SK-N-SH treated with all-trans-retinoic acid at 6 μM for 48 hours (cell line): ENCODE results near the gene USP5.

ENCODE experiments used
- ATAC-seq: fragments of 200-7000 bp; cut with Tn5 transposase; 3 replicates; pipeline ENCODE4 v1.9.1; 2020; ENCODE audit warnings: mild to moderate bottlenecking, moderate library complexity
- ARNTL ChIP-seq: fragments of 450-650 bp; formaldehyde crosslinking; IDR thresholded peaks from 2 replicates; pipeline ENCODE4 v1.5.0; 2020; ENCODE audit warnings: low read depth, mild to moderate bottlenecking, moderate library complexity, borderline replicate concordance
- BACH2 ChIP-seq: fragments of 250-450 bp; sonication (Bioruptor Pico); IDR thresholded peaks from 2 replicates; pipeline ENCODE4 v1.9.0; 2021; ENCODE audit warnings: mild to moderate bottlenecking, borderline replicate concordance
- CSDC2 ChIP-seq: fragments of 250-450 bp; sonication (Bioruptor Pico); IDR thresholded peaks from 2 replicates; pipeline ENCODE4 v1.5.0; 2020; ENCODE audit warnings: mild to moderate bottlenecking, moderate library complexity
- ESRRG ChIP-seq: fragments of 250-450 bp; sonication (Bioruptor Pico); IDR thresholded peaks from 2 replicates; pipeline ENCODE4 v1.6.1; 2021; ENCODE audit warnings: mild to moderate bottlenecking
- GLIS3 ChIP-seq: fragments of 250-450 bp; sonication (Bioruptor Pico); IDR thresholded peaks from 2 replicates; pipeline ENCODE4 v1.5.0; 2020; ENCODE audit warnings: mild to moderate bottlenecking, moderate library complexity
- ISL1 ChIP-seq: fragments of 250-450 bp; sonication (Bioruptor Pico); IDR thresholded peaks from 2 replicates; pipeline ENCODE4 v2.1.2; 2022; ENCODE audit warnings: mild to moderate bottlenecking, moderate library complexity
- OSR1 ChIP-seq: fragments of 250-450 bp; sonication (Bioruptor Pico); IDR thresholded peaks from 2 replicates; pipeline ENCODE4 v1.8.0; 2022; ENCODE audit warnings: moderate library complexity, mild to moderate bottlenecking, inconsistent platforms
- PPARA ChIP-seq: fragments of 250-450 bp; sonication (Bioruptor Pico); IDR thresholded peaks from 2 replicates; pipeline ENCODE4 v1.5.0; 2020; ENCODE audit warnings: mild to moderate bottlenecking, borderline replicate concordance
- RARB ChIP-seq: fragments of 250-450 bp; sonication (Bioruptor Pico); IDR thresholded peaks from 2 replicates; pipeline ENCODE4 v1.8.0; 2021; ENCODE audit warnings: mild to moderate bottlenecking, moderate library complexity
- SNAI2 ChIP-seq: fragments of 250-450 bp; sonication (Bioruptor Pico); IDR thresholded peaks from 2 replicates; pipeline ENCODE4 v1.5.0; 2020; ENCODE audit warnings: mild to moderate bottlenecking, moderate library complexity
- TCF4 ChIP-seq: fragments of 250-450 bp; sonication (Bioruptor Pico); IDR thresholded peaks from 2 replicates; pipeline ENCODE4 v1.8.0; 2021; ENCODE audit warnings: mild to moderate bottlenecking, moderate library complexity, borderline replicate concordance
- TOX ChIP-seq: fragments of 250-450 bp; sonication (Bioruptor Pico); IDR thresholded peaks from 2 replicates; pipeline ENCODE4 v1.8.0; 2021; ENCODE audit warnings: mild to moderate bottlenecking, moderate library complexity, borderline replicate concordance
- ZC3H10 ChIP-seq: fragments of 250-450 bp; sonication (Bioruptor Pico); IDR thresholded peaks from 2 replicates; pipeline ENCODE4 v1.5.1; 2021; ENCODE audit warnings: mild to moderate bottlenecking, moderate library complexity
- ZFP3 ChIP-seq: fragments of 250-450 bp; sonication (Bioruptor Pico); IDR thresholded peaks from 2 replicates; pipeline ENCODE4 v1.5.0; 2020; ENCODE audit warnings: mild to moderate bottlenecking, moderate library complexity
- ZFP30 ChIP-seq: fragments of 450-650 bp; formaldehyde crosslinking; IDR thresholded peaks from 2 replicates; pipeline ENCODE4 v1.5.0; 2022; ENCODE audit warnings: mild to moderate bottlenecking, moderate library complexity
- ZNF565 ChIP-seq: fragments of 450-650 bp; formaldehyde crosslinking; conservative IDR thresholded peaks from 2 replicates; pipeline ENCODE4 v1.5.0; 2020; ENCODE audit warnings: low read depth, mild to moderate bottlenecking, moderate library complexity
- ZNF70 ChIP-seq: fragments of 450-650 bp; formaldehyde crosslinking; IDR thresholded peaks from 2 replicates; pipeline ENCODE4 v1.5.0; 2020; ENCODE audit warnings: mild to moderate bottlenecking, moderate library complexity
- ZNF8 ChIP-seq: fragments of 450-650 bp; formaldehyde crosslinking; IDR thresholded peaks from 2 replicates; pipeline ENCODE4 v1.5.0; 2020; ENCODE audit warnings: mild to moderate bottlenecking, moderate library complexity
- TF ChIP-seq, protein P1 (sequence below): fragments of 250-450 bp; sonication (Bioruptor Pico); IDR thresholded peaks from 2 replicates; pipeline ENCODE4 v1.5.1; 2021; ENCODE audit warnings: mild to moderate bottlenecking, moderate library complexity
- TF ChIP-seq, protein P2 (sequence below): fragments of 250-450 bp; sonication (Bioruptor Pico); IDR thresholded peaks from 2 replicates; pipeline ENCODE4 v1.5.1; 2020; ENCODE audit warnings: low read depth, mild to moderate bottlenecking, moderate library complexity
- TF ChIP-seq, protein P3 (sequence below): fragments of 250-450 bp; sonication (Bioruptor Pico); IDR thresholded peaks from 2 replicates; pipeline ENCODE4 v1.8.0; 2020; ENCODE audit warnings: mild to moderate bottlenecking, moderate library complexity, borderline replicate concordance
- TF ChIP-seq, protein P4 (sequence below): fragments of 250-450 bp; sonication (Bioruptor Pico); IDR thresholded peaks from 2 replicates; pipeline ENCODE4 v1.5.0; 2020; ENCODE audit warnings: mild to moderate bottlenecking, moderate library complexity
- TF ChIP-seq, protein P5 (sequence below): fragments of 250-450 bp; sonication (Bioruptor Pico); IDR thresholded peaks from 2 replicates; pipeline ENCODE4 v1.8.0; 2021; ENCODE audit warnings: low read depth, mild to moderate bottlenecking, moderate library complexity, borderline replicate concordance

The USP5 gene, protein sequence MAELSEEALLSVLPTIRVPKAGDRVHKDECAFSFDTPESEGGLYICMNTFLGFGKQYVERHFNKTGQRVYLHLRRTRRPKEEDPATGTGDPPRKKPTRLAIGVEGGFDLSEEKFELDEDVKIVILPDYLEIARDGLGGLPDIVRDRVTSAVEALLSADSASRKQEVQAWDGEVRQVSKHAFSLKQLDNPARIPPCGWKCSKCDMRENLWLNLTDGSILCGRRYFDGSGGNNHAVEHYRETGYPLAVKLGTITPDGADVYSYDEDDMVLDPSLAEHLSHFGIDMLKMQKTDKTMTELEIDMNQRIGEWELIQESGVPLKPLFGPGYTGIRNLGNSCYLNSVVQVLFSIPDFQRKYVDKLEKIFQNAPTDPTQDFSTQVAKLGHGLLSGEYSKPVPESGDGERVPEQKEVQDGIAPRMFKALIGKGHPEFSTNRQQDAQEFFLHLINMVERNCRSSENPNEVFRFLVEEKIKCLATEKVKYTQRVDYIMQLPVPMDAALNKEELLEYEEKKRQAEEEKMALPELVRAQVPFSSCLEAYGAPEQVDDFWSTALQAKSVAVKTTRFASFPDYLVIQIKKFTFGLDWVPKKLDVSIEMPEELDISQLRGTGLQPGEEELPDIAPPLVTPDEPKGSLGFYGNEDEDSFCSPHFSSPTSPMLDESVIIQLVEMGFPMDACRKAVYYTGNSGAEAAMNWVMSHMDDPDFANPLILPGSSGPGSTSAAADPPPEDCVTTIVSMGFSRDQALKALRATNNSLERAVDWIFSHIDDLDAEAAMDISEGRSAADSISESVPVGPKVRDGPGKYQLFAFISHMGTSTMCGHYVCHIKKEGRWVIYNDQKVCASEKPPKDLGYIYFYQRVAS

DNA sequence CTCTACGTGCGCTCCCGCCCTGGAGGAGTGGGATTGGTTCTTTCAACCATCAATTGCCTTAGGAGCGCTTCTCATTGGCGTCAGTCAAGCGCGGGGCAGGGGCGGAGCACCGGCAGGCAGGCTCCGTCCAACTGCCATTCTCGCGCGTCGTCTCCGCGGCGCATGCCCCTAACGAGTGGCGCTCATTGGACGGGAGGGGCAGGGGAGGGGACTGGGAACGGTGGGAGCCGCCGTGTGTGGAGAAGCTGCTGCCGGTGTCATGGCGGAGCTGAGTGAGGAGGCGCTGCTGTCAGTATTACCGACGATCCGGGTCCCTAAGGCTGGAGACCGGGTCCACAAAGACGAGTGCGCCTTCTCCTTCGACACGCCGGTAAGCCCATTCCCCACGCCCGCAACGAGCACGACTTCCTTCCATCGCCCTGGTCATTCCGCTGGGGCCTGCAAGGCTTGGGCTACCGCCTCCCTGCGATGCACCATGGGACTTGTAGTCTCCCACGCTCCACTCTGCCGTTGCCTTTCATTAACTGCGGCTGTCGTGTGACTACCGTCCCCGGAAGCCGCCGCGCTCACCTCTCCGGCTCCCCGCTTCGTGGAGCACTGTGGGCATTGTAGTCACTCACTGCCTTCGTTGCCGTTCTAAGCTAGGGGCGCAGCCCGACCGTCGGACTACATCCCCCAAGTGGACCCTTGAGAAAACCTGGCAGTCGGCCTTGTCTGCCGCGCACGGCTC lies at the start of gene USP5:
USP5 (plus strand) TSS at position 230 of the 730 bp plus-strand sequence; CDS start at position 260, 30 bp downstream.
- TF ChIP-seq, protein P1, sequence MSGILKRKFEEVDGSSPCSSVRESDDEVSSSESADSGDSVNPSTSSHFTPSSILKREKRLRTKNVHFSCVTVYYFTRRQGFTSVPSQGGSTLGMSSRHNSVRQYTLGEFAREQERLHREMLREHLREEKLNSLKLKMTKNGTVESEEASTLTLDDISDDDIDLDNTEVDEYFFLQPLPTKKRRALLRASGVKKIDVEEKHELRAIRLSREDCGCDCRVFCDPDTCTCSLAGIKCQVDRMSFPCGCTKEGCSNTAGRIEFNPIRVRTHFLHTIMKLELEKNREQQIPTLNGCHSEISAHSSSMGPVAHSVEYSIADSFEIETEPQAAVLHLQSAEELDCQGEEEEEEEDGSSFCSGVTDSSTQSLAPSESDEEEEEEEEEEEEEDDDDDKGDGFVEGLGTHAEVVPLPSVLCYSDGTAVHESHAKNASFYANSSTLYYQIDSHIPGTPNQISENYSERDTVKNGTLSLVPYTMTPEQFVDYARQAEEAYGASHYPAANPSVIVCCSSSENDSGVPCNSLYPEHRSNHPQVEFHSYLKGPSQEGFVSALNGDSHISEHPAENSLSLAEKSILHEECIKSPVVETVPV (CRISPR knock-in tag): no peak; the same call in 1 of the 2 replicates
- TF ChIP-seq ZNF70 (CRISPR knock-in tag): peak; percentile 72
- peak; percentile 92 for TF ChIP-seq ZFP3 (CRISPR knock-in tag)
- TF ChIP-seq ZFP30 (CRISPR knock-in tag): no peak
- TF ChIP-seq CSDC2 (CRISPR knock-in tag): peak; percentile 98
- TF ChIP-seq, protein P2, sequence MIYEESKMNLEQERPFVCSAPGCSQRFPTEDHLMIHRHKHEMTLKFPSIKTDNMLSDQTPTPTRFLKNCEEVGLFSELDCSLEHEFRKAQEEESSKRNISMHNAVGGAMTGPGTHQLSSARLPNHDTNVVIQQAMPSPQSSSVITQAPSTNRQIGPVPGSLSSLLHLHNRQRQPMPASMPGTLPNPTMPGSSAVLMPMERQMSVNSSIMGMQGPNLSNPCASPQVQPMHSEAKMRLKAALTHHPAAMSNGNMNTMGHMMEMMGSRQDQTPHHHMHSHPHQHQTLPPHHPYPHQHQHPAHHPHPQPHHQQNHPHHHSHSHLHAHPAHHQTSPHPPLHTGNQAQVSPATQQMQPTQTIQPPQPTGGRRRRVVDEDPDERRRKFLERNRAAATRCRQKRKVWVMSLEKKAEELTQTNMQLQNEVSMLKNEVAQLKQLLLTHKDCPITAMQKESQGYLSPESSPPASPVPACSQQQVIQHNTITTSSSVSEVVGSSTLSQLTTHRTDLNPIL (CRISPR knock-in tag): 0 out of 2 replicates have a peak, but pooled peaks have one; percentile 35
- TF ChIP-seq ZNF565: peak; percentile 10; the same call in 1 of the 2 replicates
- TF ChIP-seq ARNTL (CRISPR knock-in tag): no peak; the same call in 1 of the 2 replicates
- no peak for TF ChIP-seq ESRRG
- TF ChIP-seq TOX (CRISPR knock-in tag): no peak
- peak; percentile 15; the same call in 1 of the 2 replicates for TF ChIP-seq PPARA (CRISPR knock-in tag)
- no peak for TF ChIP-seq ZC3H10 (CRISPR knock-in tag)
- TF ChIP-seq SNAI2 (CRISPR knock-in tag): peak; percentile 98; the same call in 1 of the 2 replicates
- TF ChIP-seq TCF4 (CRISPR knock-in tag): no peak
- TF ChIP-seq GLIS3 (CRISPR knock-in tag): 0 out of 2 replicates have a peak, but pooled peaks have one; percentile 76
- TF ChIP-seq, protein P3, sequence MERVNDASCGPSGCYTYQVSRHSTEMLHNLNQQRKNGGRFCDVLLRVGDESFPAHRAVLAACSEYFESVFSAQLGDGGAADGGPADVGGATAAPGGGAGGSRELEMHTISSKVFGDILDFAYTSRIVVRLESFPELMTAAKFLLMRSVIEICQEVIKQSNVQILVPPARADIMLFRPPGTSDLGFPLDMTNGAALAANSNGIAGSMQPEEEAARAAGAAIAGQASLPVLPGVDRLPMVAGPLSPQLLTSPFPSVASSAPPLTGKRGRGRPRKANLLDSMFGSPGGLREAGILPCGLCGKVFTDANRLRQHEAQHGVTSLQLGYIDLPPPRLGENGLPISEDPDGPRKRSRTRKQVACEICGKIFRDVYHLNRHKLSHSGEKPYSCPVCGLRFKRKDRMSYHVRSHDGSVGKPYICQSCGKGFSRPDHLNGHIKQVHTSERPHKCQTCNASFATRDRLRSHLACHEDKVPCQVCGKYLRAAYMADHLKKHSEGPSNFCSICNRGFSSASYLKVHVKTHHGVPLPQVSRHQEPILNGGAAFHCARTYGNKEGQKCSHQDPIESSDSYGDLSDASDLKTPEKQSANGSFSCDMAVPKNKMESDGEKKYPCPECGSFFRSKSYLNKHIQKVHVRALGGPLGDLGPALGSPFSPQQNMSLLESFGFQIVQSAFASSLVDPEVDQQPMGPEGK: no peak
- TF ChIP-seq OSR1 (CRISPR knock-in tag): no peak
- TF ChIP-seq, protein P4, sequence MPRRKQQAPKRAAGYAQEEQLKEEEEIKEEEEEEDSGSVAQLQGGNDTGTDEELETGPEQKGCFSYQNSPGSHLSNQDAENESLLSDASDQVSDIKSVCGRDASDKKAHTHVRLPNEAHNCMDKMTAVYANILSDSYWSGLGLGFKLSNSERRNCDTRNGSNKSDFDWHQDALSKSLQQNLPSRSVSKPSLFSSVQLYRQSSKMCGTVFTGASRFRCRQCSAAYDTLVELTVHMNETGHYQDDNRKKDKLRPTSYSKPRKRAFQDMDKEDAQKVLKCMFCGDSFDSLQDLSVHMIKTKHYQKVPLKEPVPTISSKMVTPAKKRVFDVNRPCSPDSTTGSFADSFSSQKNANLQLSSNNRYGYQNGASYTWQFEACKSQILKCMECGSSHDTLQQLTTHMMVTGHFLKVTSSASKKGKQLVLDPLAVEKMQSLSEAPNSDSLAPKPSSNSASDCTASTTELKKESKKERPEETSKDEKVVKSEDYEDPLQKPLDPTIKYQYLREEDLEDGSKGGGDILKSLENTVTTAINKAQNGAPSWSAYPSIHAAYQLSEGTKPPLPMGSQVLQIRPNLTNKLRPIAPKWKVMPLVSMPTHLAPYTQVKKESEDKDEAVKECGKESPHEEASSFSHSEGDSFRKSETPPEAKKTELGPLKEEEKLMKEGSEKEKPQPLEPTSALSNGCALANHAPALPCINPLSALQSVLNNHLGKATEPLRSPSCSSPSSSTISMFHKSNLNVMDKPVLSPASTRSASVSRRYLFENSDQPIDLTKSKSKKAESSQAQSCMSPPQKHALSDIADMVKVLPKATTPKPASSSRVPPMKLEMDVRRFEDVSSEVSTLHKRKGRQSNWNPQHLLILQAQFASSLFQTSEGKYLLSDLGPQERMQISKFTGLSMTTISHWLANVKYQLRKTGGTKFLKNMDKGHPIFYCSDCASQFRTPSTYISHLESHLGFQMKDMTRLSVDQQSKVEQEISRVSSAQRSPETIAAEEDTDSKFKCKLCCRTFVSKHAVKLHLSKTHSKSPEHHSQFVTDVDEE: peak; percentile 100
- TF ChIP-seq RARB (CRISPR knock-in tag): no peak
- TF ChIP-seq BACH2 (CRISPR knock-in tag): no peak
- TF ChIP-seq, protein P5, sequence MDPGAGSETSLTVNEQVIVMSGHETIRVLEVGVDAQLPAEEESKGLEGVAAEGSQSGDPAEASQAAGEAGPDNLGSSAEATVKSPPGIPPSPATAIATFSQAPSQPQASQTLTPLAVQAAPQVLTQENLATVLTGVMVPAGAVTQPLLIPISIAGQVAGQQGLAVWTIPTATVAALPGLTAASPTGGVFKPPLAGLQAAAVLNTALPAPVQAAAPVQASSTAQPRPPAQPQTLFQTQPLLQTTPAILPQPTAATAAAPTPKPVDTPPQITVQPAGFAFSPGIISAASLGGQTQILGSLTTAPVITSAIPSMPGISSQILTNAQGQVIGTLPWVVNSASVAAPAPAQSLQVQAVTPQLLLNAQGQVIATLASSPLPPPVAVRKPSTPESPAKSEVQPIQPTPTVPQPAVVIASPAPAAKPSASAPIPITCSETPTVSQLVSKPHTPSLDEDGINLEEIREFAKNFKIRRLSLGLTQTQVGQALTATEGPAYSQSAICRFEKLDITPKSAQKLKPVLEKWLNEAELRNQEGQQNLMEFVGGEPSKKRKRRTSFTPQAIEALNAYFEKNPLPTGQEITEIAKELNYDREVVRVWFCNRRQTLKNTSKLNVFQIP (CRISPR knock-in tag): no peak
- TF ChIP-seq ZNF8 (CRISPR knock-in tag): no peak; the same call in 1 of the 2 replicates
- no peak for TF ChIP-seq ISL1 (CRISPR knock-in tag)
- peak; percentile 90 for ATAC-seq
